Raji (cell line): Measurements from ENCODE around the gene TTC39A.

ENCODE experiments used
- POLR2A ChIP-seq: IDR thresholded peaks from 2 replicates; pipeline ENCODE4 v1.6.1; 2011; ENCODE audit warnings: low read depth, low read length, control low read depth; ENCODE audit not compliant: insufficient read depth

The TTC39A gene

GRCh38 chr1:51297401-51298321, 32.7 kb downstream of the TTC39A start:
- no peak for TF ChIP-seq POLR2A

GRCh38 chr1:51296383-51297357, 33.7 kb downstream of the TTC39A start:
- no peak for TF ChIP-seq POLR2A

GRCh38 chr1:51295926-51296325, 34.4 kb downstream of the TTC39A start:
- no peak for TF ChIP-seq POLR2A

GRCh38 chr1:51294566-51295184, 35.7 kb downstream of the TTC39A start:
- TF ChIP-seq POLR2A, result no peak

- no peak for TF ChIP-seq POLR2A
Observed at GRCh38 chr1:51293898-51294515, 36.4 kb downstream of the TTC39A start.

GRCh38 chr1:51290489-51290847, 39.9 kb downstream of the TTC39A start:
- TF ChIP-seq POLR2A, result no peak

- no peak for TF ChIP-seq POLR2A
Observed at GRCh38 chr1:51289676-51290488, 40.5 kb downstream of the TTC39A start.

GRCh38 chr1:51288578-51288977, 41.8 kb downstream of the TTC39A start:
- no peak for TF ChIP-seq POLR2A

- TF ChIP-seq POLR2A, result no peak
Observed at GRCh38 chr1:51287966-51288365, 42.4 kb downstream of the TTC39A start.

GRCh38 chr1:51285055-51285454, 45.3 kb downstream of the TTC39A start:
- TF ChIP-seq POLR2A, result no peak

- TF ChIP-seq POLR2A, result no peak
Observed at GRCh38 chr1:51284487-51284954, 45.8 kb downstream of the TTC39A start.

GRCh38 chr1:51283979-51284378, 46.4 kb downstream of the TTC39A start:
- TF ChIP-seq POLR2A, result no peak

- TF ChIP-seq POLR2A, result no peak
Observed at GRCh38 chr1:51282605-51283004, 47.8 kb downstream of the TTC39A start.

- TF ChIP-seq POLR2A, result no peak
Observed at GRCh38 chr1:51281807-51282206, 48.6 kb downstream of the TTC39A start.
